ENCODE results near the gene TMEM31. TPM values are rescaled to one million over a fixed set of nuclear protein-coding genes. Genes with fewer than 3 reads are reported as not detected.

The TMEM31 gene
- total and polyA plus RNA-seq, 9 of the 15 experiments (the other 6 are each of a cell fraction or from before 2014, with no cell fraction given), result 0.18 TPM; not detected in 8

DNA sequence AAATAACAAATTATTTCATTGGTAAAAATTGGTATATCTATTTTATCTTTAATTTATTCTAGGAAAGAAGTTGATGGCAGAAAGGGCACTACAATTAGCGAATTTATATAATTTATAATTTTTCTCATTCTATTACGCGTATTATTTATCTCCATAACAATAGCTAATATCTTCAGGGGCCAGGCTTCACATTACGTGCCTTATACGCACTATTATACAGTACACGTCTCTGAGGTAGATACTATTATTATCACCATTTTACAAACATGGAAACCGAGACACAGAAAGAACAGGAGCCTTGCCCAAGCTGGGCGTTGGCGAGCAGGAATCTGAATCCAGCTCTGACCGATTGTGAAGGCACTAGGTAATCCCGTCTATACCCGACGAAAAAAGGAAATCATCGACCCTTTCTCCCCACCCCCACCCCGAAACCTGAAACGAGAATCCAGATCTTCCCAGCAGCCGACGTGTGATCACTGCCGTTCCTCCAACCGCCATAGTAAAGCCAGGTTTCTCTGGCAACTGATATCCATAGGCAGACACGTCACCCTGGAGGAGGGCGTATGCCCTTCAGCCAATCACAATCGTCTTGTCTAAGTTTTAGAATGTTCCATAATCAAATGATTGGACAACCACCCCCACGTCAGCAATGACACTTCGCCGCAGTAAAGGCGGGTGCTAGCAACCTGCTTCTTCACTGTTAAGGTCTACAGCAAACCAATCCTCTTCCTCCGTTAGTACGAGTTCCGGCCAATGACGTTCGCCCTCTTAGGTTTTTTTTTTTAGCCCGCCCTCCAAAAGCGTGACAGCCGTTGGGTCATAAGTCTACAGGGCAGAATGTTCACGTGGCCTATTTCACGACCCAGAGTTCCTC lies 24.3 kb upstream of the TMEM31 start, which contains the start of gene MORF4L2 (continued):
- TF ChIP-seq E2F4 (CRISPR knock-in tag; IDR thresholded peaks at IDR 0.05; ENCODE audit: low read depth) (no peak), ZBTB8A (IDR thresholded peaks at IDR 0.05; ENCODE audit: partially characterized antibody) (no peak), ZNF699 (CRISPR knock-in tag; IDR thresholded peaks at IDR 0.05; ENCODE audit: insufficient replicate concordance) (no peak), SMAD3 (CRISPR knock-in tag; conservative IDR thresholded peaks at IDR 0.05) (no peak), NFE2 (IDR thresholded peaks at IDR 0.05; ENCODE audit: low read depth) (no peak), ZNF23 (CRISPR knock-in tag; IDR thresholded peaks at IDR 0.05) (no peak), MED1 (CRISPR knock-in tag; IDR thresholded peaks at IDR 0.05; ENCODE audit: borderline replicate concordance) (no peak), CHD2 (IDR thresholded peaks at IDR 0.05; ENCODE audit: low read depth, low read length) (no peak; the same call in 1 of the 2 replicates), MTA1 (IDR thresholded peaks at IDR 0.05; ENCODE audit: borderline replicate concordance) (no peak), TEAD2 (tag; IDR thresholded peaks at IDR 0.05) (no peak), ZNF277 (CRISPR knock-in tag; IDR thresholded peaks at IDR 0.05; ENCODE audit: borderline replicate concordance) (no peak), ZNF274 (IDR thresholded peaks at IDR 0.05; ENCODE audit: borderline replicate concordance, low read depth, low read length) (no peak), EP400 (IDR thresholded peaks at IDR 0.05) (no peak), TBP (optimal IDR thresholded peaks at IDR 0.05; ENCODE audit: low read depth, low read length) (no peak), HNRNPLL (IDR thresholded peaks at IDR 0.05; ENCODE audit: low read depth, low read length, poor library complexity, severe bottlenecking) (no peak), ZNF696 (CRISPR knock-in tag; conservative IDR thresholded peaks at IDR 0.05) (no peak)
- TF ChIP-seq, protein P1, sequence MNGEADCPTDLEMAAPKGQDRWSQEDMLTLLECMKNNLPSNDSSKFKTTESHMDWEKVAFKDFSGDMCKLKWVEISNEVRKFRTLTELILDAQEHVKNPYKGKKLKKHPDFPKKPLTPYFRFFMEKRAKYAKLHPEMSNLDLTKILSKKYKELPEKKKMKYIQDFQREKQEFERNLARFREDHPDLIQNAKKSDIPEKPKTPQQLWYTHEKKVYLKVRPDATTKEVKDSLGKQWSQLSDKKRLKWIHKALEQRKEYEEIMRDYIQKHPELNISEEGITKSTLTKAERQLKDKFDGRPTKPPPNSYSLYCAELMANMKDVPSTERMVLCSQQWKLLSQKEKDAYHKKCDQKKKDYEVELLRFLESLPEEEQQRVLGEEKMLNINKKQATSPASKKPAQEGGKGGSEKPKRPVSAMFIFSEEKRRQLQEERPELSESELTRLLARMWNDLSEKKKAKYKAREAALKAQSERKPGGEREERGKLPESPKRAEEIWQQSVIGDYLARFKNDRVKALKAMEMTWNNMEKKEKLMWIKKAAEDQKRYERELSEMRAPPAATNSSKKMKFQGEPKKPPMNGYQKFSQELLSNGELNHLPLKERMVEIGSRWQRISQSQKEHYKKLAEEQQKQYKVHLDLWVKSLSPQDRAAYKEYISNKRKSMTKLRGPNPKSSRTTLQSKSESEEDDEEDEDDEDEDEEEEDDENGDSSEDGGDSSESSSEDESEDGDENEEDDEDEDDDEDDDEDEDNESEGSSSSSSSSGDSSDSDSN (IDR thresholded peaks at IDR 0.05; ENCODE audit: borderline replicate concordance in 1 of 2, low read depth in 2 of 2, low read length in 2 of 2), result no peak
- TF ChIP-seq, protein P2, sequence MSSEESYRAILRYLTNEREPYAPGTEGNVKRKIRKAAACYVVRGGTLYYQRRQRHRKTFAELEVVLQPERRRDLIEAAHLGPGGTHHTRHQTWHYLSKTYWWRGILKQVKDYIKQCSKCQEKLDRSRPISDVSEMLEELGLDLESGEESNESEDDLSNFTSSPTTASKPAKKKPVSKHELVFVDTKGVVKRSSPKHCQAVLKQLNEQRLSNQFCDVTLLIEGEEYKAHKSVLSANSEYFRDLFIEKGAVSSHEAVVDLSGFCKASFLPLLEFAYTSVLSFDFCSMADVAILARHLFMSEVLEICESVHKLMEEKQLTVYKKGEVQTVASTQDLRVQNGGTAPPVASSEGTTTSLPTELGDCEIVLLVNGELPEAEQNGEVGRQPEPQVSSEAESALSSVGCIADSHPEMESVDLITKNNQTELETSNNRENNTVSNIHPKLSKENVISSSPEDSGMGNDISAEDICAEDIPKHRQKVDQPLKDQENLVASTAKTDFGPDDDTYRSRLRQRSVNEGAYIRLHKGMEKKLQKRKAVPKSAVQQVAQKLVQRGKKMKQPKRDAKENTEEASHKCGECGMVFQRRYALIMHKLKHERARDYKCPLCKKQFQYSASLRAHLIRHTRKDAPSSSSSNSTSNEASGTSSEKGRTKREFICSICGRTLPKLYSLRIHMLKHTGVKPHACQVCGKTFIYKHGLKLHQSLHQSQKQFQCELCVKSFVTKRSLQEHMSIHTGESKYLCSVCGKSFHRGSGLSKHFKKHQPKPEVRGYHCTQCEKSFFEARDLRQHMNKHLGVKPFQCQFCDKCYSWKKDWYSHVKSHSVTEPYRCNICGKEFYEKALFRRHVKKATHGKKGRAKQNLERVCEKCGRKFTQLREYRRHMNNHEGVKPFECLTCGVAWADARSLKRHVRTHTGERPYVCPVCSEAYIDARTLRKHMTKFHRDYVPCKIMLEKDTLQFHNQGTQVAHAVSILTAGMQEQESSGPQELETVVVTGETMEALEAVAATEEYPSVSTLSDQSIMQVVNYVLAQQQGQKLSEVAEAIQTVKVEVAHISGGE (CRISPR knock-in tag; IDR thresholded peaks at IDR 0.05), result no peak

Measured in K562 (cell line).